Endothelial cell of umbilical vein (primary cell): ENCODE data around the gene TMPRSS15.

Experiments used
- EZH2 ChIP-seq: IDR thresholded peaks from 2 replicates; pipeline ENCODE4 v1.6.1; 2012; ENCODE audit warnings: borderline replicate concordance, low read depth, mild to moderate bottlenecking, moderate library complexity, low read length, inconsistent platforms; ENCODE audit not compliant: severe bottlenecking
- FOS ChIP-seq: IDR thresholded peaks from 2 replicates; pipeline ENCODE4 v1.6.1; 2011; ENCODE audit warnings: mild to moderate bottlenecking, low read length, moderate library complexity, borderline replicate concordance; ENCODE audit not compliant: insufficient read depth
- GATA2 ChIP-seq: IDR thresholded peaks from 2 replicates; pipeline ENCODE4 v1.7.0; 2011; ENCODE audit warnings: low read depth, mild to moderate bottlenecking, moderate library complexity, mixed read lengths, low read length; ENCODE audit not compliant: insufficient read length, insufficient read depth
- MAX ChIP-seq: IDR thresholded peaks from 2 replicates; pipeline ENCODE4 v1.6.1; 2011; ENCODE audit not compliant: insufficient read depth, insufficient read length
- MYC ChIP-seq: IDR thresholded peaks from one replicate; pipeline ENCODE4 v1.6.1; 2011; ENCODE audit warnings: mild to moderate bottlenecking, low read depth, low read length
- POLR2A ChIP-seq: IDR thresholded peaks from 2 replicates; pipeline ENCODE4 v1.6.1; 2012; ENCODE audit warnings: low read depth, mild to moderate bottlenecking, control low read depth, low read length
- POLR2AphosphoS5 ChIP-seq: IDR thresholded peaks from 2 replicates; pipeline ENCODE4 v1.6.1; 2012; ENCODE audit warnings: low read depth, mild to moderate bottlenecking, control low read depth, low read length, moderate library complexity; ENCODE audit not compliant: insufficient read depth
- TF ChIP-seq, protein P1 (sequence below), 2 donors: IDR thresholded peaks; 1 replicate in 1 of 2; 2 replicates in 1 of 2; pipeline ENCODE4 v1.5.1; 2011; ENCODE audit warnings: low read length in 2 of 2, mild to moderate bottlenecking in 2 of 2, moderate library complexity in 2 of 2, control low read depth in 1 of 2, inconsistent platforms in 1 of 2, low read depth in 1 of 2; ENCODE audit not compliant: insufficient read depth in 1 of 2; ENCODE audit errors: extremely low read depth in 1 of 2

GRCh38 chr21:18369115-18369514 lies 34.5 kb downstream of the TMPRSS15 start:
- TF ChIP-seq, protein P1, sequence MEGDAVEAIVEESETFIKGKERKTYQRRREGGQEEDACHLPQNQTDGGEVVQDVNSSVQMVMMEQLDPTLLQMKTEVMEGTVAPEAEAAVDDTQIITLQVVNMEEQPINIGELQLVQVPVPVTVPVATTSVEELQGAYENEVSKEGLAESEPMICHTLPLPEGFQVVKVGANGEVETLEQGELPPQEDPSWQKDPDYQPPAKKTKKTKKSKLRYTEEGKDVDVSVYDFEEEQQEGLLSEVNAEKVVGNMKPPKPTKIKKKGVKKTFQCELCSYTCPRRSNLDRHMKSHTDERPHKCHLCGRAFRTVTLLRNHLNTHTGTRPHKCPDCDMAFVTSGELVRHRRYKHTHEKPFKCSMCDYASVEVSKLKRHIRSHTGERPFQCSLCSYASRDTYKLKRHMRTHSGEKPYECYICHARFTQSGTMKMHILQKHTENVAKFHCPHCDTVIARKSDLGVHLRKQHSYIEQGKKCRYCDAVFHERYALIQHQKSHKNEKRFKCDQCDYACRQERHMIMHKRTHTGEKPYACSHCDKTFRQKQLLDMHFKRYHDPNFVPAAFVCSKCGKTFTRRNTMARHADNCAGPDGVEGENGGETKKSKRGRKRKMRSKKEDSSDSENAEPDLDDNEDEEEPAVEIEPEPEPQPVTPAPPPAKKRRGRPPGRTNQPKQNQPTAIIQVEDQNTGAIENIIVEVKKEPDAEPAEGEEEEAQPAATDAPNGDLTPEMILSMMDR (IDR thresholded peaks at IDR 0.05; ENCODE audit: extremely low read depth in 1 of 2, insufficient read depth in 1 of 2, low read depth in 1 of 2, low read length in 2 of 2): no peak
- no peak for TF ChIP-seq GATA2
- no peak for TF ChIP-seq POLR2A
- TF ChIP-seq POLR2AphosphoS5: no peak
- TF ChIP-seq EZH2: no peak
- no peak for TF ChIP-seq FOS
- TF ChIP-seq MAX: no peak
- no peak for TF ChIP-seq MYC
